SKM-1 (cell line): Measurements from ENCODE around the gene NOP16.

Source experiments
- DNase-seq: peaks from one replicate; lab custom pipeline; 2025; ENCODE audit not compliant: unreplicated experiment; lab: John Stamatoyannopoulos, UW

The NOP16 gene, protein sequence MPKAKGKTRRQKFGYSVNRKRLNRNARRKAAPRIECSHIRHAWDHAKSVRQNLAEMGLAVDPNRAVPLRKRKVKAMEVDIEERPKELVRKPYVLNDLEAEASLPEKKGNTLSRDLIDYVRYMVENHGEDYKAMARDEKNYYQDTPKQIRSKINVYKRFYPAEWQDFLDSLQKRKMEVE

DNA sequence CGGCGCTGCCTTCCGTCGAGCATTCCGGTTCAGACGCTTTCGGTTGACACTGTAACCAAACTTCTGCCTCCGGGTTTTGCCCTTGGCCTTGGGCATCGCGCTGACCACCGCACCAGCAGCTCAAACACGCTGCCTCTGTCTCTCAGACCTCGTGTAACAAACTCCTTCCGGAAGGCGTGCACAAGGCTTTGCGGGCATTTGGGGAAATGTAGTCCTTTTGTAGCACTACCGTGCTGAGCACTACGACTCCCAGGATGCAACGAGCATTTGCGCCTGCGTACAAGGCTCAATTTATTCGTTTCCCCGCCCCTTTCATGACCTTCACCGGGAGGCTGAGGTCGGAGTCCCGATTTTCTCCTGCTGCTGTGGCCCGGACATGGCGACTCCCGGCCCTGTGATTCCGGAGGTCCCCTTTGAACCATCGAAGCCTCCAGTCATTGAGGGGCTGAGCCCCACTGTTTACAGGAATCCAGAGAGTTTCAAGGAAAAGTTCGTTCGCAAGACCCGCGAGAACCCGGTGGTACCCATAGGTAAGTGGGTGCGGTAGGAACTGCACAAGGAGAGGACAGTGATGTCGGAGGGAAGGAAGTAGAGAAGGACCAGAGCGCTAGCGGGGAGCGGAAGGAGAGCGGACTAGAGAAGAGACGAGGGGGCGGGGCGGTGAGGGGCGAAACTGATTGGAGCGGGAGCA is at the start of gene NOP16, which contains the start of gene HIGD2A:
Gene NOP16, minus strand, starts transcription at position 155 of the 691 bp plus-strand sequence. Its CDS starts 59 bp downstream, at position 96.
Gene HIGD2A, plus strand, starts transcription at position 308 of the 691 bp plus-strand sequence. Its CDS starts 69 bp downstream, at position 377.
- DNase-seq, result peak; percentile 99

GRCh38 chr5:176436656-176437055 is 48.3 kb upstream of the NOP16 start:
- no peak for DNase-seq

GRCh38 chr5:176432707-176433106 is 44.3 kb upstream of the NOP16 start:
- DNase-seq, result no peak

DNA sequence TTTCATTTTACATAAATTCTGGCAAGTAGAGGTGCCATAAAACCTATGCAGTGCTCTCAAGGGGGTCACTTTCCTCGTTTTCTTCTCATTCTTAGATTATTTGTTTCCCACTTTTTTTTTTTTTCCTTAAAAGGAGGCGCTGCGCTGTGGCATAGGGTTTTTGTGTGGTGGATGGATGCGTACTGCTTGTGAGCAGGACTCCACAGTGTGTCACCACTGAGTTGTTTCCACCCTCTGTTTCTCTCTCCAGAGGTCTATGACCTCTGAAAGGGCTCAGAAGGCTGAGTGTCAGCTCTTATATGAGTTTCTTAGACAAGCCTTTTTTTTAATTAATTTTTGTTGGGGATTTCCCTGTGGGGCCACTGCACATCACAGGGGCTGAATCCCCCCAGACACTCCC is 41.6 kb upstream of the NOP16 start:
- no peak for DNase-seq

GRCh38 chr5:176427971-176428370 is 39.6 kb upstream of the NOP16 start:
- no peak for DNase-seq

GRCh38 chr5:176426876-176427275 is 38.5 kb upstream of the NOP16 start:
- DNase-seq, result no peak

- DNase-seq, result no peak
Measured at GRCh38 chr5:176425791-176426190, 37.4 kb upstream of the NOP16 start.

DNA sequence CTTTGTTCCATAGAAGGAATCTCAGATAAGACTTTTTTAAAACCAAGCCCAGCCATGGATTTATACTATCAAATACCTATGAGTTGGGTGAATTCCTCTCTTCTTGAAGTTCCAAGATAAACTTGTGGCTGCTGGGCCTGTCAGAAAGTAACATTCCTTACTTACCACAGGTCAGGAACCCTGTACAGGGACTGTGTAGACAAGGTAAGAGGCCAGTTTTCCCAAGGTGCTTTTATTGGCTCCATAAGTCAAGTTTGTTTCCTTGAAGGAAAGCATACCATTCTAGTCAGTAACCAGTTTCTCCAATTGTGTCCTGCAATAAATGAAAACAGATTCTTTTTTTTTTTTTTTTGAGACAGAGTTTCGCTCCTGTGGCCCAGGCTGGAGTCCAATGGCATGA is 36.7 kb upstream of the NOP16 start:
- DNase-seq, result no peak

DNA sequence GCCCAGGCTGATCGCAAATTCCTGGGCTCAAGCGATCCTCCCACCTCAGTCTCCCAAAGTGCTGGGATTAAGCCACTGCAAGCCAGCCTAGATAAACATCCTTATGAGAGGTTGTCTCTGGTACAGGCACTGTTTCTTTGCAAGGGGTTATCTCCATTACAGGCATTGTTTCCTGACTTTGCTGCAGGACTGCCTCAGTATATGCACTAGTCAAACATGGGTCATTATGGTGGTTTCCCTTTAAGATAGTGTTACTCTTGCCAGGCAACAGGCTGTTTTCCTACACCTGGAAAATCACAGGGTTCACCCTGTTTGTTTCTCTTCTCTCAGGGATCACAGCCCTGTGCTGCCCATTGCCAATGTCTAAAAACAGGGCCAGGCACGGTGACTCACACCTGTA is 35.8 kb upstream of the NOP16 start:
- no peak for DNase-seq

DNA sequence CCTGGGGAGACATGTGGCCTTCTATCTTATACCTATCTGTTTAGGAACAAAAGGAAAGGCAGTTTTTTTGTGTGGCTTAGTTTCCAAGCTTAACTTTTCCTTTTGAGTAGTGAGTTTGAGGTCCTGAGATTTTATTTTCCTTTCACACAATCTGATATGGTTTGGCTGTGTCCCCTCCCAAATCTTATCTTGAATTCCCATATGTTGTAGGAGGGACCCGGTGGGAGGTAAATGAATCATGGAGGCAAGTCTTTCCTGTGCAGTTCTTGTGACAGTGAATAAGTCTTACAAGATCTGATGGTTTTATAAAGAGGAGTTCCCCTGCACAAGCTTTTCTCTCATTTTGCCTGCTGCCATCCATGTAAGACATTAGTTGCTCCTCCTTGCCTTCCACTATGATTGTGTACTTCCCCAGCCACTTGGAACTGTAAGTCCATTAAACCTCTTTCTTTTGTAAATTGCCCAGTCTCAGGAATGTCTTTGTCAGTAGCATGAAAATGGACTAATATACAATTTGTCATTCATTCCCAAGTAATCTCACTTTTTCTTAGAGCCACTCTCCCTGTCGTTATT is 32.7 kb upstream of the NOP16 start:
- DNase-seq, result no peak

GRCh38 chr5:176420086-176420485 is 31.7 kb upstream of the NOP16 start:
- DNase-seq, result no peak

DNA sequence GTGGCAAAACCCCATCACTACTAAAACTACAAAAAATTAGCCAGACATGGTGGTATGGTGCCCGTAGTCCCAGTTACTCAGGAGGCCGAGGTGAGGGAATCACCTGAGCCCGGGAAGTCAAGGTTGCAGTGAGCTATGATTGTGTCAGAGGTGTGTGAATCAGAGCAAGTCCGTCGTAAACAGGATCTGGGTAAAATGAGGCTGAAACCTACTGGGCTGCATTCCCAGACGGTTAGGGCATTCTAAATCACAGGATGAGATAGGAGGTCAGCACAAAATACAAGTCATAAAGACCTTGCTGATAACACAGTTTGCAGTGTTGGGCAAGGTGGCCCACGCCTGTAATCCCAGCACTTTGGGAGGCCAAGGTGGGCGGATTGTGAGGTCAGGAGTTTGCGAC is 29.9 kb upstream of the NOP16 start:
- DNase-seq, result no peak

DNA sequence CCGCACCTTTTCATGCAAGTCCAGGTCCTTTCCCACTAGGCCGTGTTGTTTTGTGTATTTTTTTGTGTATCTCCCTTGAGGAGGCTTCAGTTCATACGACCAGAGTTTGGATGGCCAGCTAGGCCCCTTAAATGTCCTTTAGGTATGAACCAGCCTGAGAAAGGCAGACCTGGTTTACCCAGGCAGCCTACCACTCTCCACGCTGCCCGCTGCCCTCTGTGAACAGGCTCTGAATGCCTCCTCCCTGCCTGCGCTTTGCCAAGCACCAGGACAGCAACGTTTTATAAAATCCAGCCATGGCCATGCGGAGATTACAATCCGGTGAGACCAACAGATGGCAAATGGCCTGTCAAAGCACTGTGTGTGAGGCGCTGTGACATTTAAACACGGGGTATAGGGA is 28.6 kb upstream of the NOP16 start:
- no peak for DNase-seq

GRCh38 chr5:176415952-176416924 is 27.8 kb upstream of the NOP16 start, which contains the start of gene CLTB:
Gene CLTB, minus strand, starts transcription at chr5:176416539. Its CDS starts 176 bp downstream, at chr5:176416363.
- DNase-seq, result peak; percentile 66

DNA sequence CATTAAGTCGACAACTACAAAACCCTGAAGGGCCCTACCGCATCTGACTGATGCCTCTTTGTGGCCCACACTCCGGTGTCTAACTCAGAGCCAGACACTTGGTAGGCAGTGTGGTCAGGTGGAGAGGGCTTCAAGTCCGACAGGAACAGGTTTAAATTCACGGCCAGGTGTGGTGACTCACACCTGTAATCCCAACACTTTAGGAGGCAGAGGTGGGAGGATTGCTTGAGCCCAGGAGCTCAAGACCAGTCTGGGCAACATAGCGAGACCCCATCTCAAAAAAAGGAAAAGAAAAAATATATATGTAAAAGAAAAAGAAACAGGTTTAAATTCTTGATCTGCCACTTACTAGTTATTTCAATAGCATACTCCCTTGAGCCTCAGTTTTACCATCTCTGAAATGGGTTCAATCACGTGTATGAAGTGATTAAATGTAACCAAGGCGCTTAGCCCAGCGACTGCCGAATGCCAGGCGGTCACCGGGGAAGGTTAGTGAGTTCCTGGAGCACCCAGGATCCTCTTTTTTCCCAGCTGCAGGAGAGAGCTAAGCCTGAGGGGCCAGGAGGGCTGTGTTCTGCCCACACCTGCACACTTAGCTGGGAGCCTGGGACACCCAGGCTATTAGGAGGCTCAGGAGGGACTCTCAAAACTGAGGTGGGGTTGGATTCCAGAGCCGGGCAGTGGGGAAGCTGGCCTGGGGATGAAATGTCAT is 27.0 kb upstream of the NOP16 start:
- no peak for DNase-seq

GRCh38 chr5:176414704-176415103 is 26.3 kb upstream of the NOP16 start:
- no peak for DNase-seq

- DNase-seq, result no peak
Measured at GRCh38 chr5:176413709-176414191, 25.4 kb upstream of the NOP16 start.

- DNase-seq, result no peak
Measured at GRCh38 chr5:176413255-176413565, 24.8 kb upstream of the NOP16 start.

GRCh38 chr5:176412517-176413254 is 24.3 kb upstream of the NOP16 start:
- DNase-seq, result no peak
